HG03378 (cell line): ENCODE results near the gene CNNM2.
A peak's percentile ranks its signal among the peaks of the same experiment; 100 is the strongest.
"Not testable (repeated sequence)": the region's sequence is repeated elsewhere in the genome, so short reads cannot be mapped to it uniquely, and the experiment has no call there.

Experiments
- ATAC-seq: cut with Tn5 transposase; IDR thresholded peaks from one replicate; pipeline ENCODE4 v1.9.1; 2021; ENCODE audit warnings: mild to moderate bottlenecking, moderate library complexity; ENCODE audit not compliant: unreplicated experiment

Gene CNNM2

GRCh38 chr10:102964713-102965112 is 46.6 kb downstream of the CNNM2 start:
- ATAC-seq = no peak

GRCh38 chr10:102965311-102965851 is 47.3 kb downstream of the CNNM2 start:
- ATAC-seq = no peak

GRCh38 chr10:102967123-102967522 is 49.0 kb downstream of the CNNM2 start:
- no peak for ATAC-seq

- ATAC-seq = no peak
Observed at GRCh38 chr10:102970562-102971340, 52.7 kb downstream of the CNNM2 start.

- ATAC-seq = no peak
Observed at GRCh38 chr10:102975483-102976379, 57.6 kb downstream of the CNNM2 start.

GRCh38 chr10:102976380-102976726 is 58.3 kb downstream of the CNNM2 start:
- ATAC-seq = not testable (repeated sequence)

GRCh38 chr10:102982296-102982695 is 64.2 kb downstream of the CNNM2 start:
- ATAC-seq = no peak

GRCh38 chr10:102984086-102984485 is 66.0 kb downstream of the CNNM2 start:
- ATAC-seq = no peak

GRCh38 chr10:102985811-102986210 is 67.7 kb downstream of the CNNM2 start:
- no peak for ATAC-seq

- ATAC-seq = no peak
Observed at GRCh38 chr10:102988404-102989314, 70.6 kb downstream of the CNNM2 start.

GRCh38 chr10:102994531-102995295 is 76.6 kb downstream of the CNNM2 start:
- ATAC-seq = no peak

- ATAC-seq = no peak
Observed at GRCh38 chr10:102996876-102997275, 78.8 kb downstream of the CNNM2 start.

- ATAC-seq = peak; percentile 74
Observed at GRCh38 chr10:102997998-102998397, 79.9 kb downstream of the CNNM2 start.

GRCh38 chr10:102998399-102998907 is 80.4 kb downstream of the CNNM2 start:
- ATAC-seq = no peak

- not testable (repeated sequence) for ATAC-seq
Observed at GRCh38 chr10:103000050-103000449, 82.0 kb downstream of the CNNM2 start.

GRCh38 chr10:103007017-103007416 is 88.9 kb downstream of the CNNM2 start:
- ATAC-seq = no peak

- ATAC-seq = no peak
Observed at GRCh38 chr10:103013416-103013815, 95.3 kb downstream of the CNNM2 start.

- ATAC-seq = no peak
Observed at GRCh38 chr10:103019425-103019824, 101.3 kb downstream of the CNNM2 start.

- no peak for ATAC-seq
Observed at GRCh38 chr10:103021150-103021899, 103.2 kb downstream of the CNNM2 start.
